ENCODE results near the gene NDUFA12.

The NDUFA12 gene

DNA sequence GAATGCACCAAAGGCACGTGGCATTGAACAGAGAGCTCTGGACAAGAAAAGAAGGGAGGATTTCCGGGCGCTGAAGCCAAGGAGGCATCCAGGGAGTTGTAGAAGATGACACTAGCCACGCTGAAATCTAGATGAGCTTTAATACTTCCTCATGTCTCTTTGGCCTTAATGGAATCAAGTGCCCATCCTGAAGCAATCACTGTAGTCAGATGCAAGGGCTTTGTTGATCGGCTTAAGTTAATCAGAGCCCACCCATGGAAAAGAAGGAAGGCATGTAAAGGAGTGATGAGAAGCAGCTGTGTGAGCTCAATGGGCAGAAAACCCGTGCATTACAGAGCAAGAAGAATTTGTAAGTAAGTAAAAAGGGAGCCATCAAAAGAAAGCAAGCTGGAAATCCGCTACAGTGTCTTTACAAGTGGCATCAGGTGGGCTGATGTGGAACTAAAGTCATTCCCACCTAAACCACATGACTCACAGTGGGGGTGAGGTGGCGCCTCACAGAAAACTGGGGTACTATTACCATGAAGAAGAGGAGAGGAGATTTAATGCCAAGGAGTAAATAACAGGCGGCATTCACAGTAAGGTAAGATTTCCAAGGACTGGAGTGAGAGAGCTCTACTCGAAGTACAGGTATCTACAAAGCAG is 48.4 kb downstream of the NDUFA12 start:
- no peak for ATAC-seq
- TF ChIP-seq PPARA (CRISPR knock-in tag; IDR thresholded peaks at IDR 0.05; ENCODE audit: borderline replicate concordance): no peak

DNA sequence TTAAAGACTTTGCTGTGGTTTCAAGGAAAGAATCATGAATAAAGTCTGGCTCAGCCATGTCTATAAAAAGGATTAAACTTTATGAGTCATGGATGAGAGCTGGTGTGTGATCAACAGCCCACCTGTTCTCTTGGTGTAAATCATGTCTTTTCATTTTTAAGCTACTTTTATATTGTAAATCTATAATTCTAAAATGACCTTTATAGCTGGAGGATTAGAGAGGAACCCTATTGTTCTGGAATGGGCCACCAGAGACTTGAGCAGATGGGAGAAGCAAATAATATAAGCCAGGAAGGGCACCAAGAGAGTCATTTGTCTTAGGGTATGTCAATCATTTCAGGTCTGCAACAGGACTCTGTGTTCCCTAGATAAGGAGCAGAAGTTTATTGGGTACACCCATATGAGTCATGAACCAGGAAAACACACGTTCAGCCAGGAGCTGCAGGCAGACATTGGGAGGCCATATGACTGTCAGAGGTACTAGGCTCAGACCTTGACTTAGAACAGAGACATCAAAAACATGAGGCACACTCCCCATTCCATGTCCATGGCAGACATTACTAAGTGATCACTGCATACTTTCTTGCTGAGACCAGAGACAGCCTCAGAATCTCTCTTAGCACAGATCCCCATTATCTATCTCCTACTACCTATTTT is 49.3 kb downstream of the NDUFA12 start:
- TF ChIP-seq ZNF8 (CRISPR knock-in tag; IDR thresholded peaks at IDR 0.05) (no peak), OSR1 (CRISPR knock-in tag; IDR thresholded peaks at IDR 0.05) (no peak), ARNTL (CRISPR knock-in tag; IDR thresholded peaks at IDR 0.05; ENCODE audit: borderline replicate concordance, low read depth) (no peak), TCF4 (CRISPR knock-in tag; IDR thresholded peaks at IDR 0.05; ENCODE audit: borderline replicate concordance) (no peak), ISL1 (CRISPR knock-in tag; IDR thresholded peaks at IDR 0.05) (no peak)

DNA sequence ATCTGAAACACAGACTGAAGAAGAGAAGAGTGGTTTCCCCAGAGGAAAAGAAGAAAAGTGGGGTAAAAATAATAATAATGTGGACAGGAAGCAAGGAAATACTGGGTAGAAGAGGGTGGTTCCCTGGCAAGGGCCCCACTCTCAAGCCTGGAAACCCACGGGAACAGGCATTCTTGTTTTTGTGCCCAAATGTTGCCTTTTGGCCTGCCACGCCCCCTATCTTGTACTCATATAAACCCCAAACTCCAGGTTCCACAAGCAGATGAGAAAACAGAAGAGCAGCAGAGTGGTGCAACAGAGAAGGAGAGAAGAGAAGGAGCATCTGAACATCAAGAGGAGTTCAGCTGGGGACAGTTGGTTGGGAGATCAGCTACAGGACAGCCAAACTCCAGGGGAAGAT is 51.2 kb downstream of the NDUFA12 start:
- TF ChIP-seq ARNTL (CRISPR knock-in tag; IDR thresholded peaks at IDR 0.05; ENCODE audit: borderline replicate concordance, low read depth) (no peak), BACH2 (CRISPR knock-in tag; IDR thresholded peaks at IDR 0.05; ENCODE audit: borderline replicate concordance) (no peak), SNAI2 (CRISPR knock-in tag; IDR thresholded peaks at IDR 0.05) (no peak), PPARA (CRISPR knock-in tag; IDR thresholded peaks at IDR 0.05; ENCODE audit: borderline replicate concordance) (no peak), ZNF565 (CRISPR knock-in tag; conservative IDR thresholded peaks at IDR 0.05; ENCODE audit: low read depth) (no peak), TCF4 (CRISPR knock-in tag; IDR thresholded peaks at IDR 0.05; ENCODE audit: borderline replicate concordance) (no peak), ISL1 (CRISPR knock-in tag; IDR thresholded peaks at IDR 0.05) (no peak), RARB (CRISPR knock-in tag; IDR thresholded peaks at IDR 0.05) (no peak), ZC3H10 (CRISPR knock-in tag; IDR thresholded peaks at IDR 0.05) (no peak), OSR1 (CRISPR knock-in tag; IDR thresholded peaks at IDR 0.05) (no peak)
- TF ChIP-seq, protein P1, sequence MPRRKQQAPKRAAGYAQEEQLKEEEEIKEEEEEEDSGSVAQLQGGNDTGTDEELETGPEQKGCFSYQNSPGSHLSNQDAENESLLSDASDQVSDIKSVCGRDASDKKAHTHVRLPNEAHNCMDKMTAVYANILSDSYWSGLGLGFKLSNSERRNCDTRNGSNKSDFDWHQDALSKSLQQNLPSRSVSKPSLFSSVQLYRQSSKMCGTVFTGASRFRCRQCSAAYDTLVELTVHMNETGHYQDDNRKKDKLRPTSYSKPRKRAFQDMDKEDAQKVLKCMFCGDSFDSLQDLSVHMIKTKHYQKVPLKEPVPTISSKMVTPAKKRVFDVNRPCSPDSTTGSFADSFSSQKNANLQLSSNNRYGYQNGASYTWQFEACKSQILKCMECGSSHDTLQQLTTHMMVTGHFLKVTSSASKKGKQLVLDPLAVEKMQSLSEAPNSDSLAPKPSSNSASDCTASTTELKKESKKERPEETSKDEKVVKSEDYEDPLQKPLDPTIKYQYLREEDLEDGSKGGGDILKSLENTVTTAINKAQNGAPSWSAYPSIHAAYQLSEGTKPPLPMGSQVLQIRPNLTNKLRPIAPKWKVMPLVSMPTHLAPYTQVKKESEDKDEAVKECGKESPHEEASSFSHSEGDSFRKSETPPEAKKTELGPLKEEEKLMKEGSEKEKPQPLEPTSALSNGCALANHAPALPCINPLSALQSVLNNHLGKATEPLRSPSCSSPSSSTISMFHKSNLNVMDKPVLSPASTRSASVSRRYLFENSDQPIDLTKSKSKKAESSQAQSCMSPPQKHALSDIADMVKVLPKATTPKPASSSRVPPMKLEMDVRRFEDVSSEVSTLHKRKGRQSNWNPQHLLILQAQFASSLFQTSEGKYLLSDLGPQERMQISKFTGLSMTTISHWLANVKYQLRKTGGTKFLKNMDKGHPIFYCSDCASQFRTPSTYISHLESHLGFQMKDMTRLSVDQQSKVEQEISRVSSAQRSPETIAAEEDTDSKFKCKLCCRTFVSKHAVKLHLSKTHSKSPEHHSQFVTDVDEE (CRISPR knock-in tag; IDR thresholded peaks at IDR 0.05): no peak
- TF ChIP-seq, protein P2, sequence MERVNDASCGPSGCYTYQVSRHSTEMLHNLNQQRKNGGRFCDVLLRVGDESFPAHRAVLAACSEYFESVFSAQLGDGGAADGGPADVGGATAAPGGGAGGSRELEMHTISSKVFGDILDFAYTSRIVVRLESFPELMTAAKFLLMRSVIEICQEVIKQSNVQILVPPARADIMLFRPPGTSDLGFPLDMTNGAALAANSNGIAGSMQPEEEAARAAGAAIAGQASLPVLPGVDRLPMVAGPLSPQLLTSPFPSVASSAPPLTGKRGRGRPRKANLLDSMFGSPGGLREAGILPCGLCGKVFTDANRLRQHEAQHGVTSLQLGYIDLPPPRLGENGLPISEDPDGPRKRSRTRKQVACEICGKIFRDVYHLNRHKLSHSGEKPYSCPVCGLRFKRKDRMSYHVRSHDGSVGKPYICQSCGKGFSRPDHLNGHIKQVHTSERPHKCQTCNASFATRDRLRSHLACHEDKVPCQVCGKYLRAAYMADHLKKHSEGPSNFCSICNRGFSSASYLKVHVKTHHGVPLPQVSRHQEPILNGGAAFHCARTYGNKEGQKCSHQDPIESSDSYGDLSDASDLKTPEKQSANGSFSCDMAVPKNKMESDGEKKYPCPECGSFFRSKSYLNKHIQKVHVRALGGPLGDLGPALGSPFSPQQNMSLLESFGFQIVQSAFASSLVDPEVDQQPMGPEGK (CRISPR knock-in tag; IDR thresholded peaks at IDR 0.05; ENCODE audit: borderline replicate concordance): no peak
- TF ChIP-seq, protein P3, sequence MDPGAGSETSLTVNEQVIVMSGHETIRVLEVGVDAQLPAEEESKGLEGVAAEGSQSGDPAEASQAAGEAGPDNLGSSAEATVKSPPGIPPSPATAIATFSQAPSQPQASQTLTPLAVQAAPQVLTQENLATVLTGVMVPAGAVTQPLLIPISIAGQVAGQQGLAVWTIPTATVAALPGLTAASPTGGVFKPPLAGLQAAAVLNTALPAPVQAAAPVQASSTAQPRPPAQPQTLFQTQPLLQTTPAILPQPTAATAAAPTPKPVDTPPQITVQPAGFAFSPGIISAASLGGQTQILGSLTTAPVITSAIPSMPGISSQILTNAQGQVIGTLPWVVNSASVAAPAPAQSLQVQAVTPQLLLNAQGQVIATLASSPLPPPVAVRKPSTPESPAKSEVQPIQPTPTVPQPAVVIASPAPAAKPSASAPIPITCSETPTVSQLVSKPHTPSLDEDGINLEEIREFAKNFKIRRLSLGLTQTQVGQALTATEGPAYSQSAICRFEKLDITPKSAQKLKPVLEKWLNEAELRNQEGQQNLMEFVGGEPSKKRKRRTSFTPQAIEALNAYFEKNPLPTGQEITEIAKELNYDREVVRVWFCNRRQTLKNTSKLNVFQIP (CRISPR knock-in tag; IDR thresholded peaks at IDR 0.05; ENCODE audit: borderline replicate concordance, low read depth): no peak
- TF ChIP-seq, protein P4, sequence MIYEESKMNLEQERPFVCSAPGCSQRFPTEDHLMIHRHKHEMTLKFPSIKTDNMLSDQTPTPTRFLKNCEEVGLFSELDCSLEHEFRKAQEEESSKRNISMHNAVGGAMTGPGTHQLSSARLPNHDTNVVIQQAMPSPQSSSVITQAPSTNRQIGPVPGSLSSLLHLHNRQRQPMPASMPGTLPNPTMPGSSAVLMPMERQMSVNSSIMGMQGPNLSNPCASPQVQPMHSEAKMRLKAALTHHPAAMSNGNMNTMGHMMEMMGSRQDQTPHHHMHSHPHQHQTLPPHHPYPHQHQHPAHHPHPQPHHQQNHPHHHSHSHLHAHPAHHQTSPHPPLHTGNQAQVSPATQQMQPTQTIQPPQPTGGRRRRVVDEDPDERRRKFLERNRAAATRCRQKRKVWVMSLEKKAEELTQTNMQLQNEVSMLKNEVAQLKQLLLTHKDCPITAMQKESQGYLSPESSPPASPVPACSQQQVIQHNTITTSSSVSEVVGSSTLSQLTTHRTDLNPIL (CRISPR knock-in tag; IDR thresholded peaks at IDR 0.05; ENCODE audit: low read depth): no peak
- TF ChIP-seq, protein P5, sequence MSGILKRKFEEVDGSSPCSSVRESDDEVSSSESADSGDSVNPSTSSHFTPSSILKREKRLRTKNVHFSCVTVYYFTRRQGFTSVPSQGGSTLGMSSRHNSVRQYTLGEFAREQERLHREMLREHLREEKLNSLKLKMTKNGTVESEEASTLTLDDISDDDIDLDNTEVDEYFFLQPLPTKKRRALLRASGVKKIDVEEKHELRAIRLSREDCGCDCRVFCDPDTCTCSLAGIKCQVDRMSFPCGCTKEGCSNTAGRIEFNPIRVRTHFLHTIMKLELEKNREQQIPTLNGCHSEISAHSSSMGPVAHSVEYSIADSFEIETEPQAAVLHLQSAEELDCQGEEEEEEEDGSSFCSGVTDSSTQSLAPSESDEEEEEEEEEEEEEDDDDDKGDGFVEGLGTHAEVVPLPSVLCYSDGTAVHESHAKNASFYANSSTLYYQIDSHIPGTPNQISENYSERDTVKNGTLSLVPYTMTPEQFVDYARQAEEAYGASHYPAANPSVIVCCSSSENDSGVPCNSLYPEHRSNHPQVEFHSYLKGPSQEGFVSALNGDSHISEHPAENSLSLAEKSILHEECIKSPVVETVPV (CRISPR knock-in tag; IDR thresholded peaks at IDR 0.05): no peak
- no peak for ATAC-seq

More for the DNA sequence above, 49.3 kb downstream of the NDUFA12 start:
- no peak; the same call in 2 of the 3 replicates for ATAC-seq

All from SK-N-SH treated with all-trans-retinoic acid at 6 μM for 48 hours (cell line).